ENCODE results near the gene RNU1-4.
"Not testable (repeated sequence)": the region's sequence is repeated elsewhere in the genome, so short reads cannot be mapped to it uniquely, and the experiment has no call there.

The RNU1-4 gene

GRCh38 chr1:16770896-16771446, 30.7 kb downstream of the RNU1-4 start:
- not testable (repeated sequence) for DNase-seq

- not testable (repeated sequence) for DNase-seq
Observed at GRCh38 chr1:16772275-16773204, 32.2 kb downstream of the RNU1-4 start.

- DNase-seq, result not testable (repeated sequence)
Observed at GRCh38 chr1:16773205-16773596, 32.9 kb downstream of the RNU1-4 start.

DNA sequence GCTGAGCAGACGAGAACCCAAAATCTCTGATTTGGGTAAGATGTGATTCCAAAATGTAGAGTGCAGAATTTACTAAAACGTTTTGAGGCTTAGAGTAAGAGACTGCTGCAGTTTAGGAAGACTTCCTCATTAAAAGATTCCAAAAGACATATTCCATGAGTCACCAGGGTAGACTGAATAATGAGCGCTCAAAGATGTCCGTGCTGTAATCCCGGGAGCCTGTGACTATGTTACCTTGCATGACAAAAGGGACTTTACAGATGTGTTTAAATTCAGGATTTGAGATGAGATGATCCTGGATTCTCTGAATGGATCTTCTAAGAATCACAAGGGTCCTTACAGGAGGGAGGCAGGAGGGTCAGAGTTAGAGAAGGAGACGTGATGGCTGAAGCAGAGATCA, 33.4 kb downstream of the RNU1-4 start:
- not testable (repeated sequence) for DNase-seq

DNA sequence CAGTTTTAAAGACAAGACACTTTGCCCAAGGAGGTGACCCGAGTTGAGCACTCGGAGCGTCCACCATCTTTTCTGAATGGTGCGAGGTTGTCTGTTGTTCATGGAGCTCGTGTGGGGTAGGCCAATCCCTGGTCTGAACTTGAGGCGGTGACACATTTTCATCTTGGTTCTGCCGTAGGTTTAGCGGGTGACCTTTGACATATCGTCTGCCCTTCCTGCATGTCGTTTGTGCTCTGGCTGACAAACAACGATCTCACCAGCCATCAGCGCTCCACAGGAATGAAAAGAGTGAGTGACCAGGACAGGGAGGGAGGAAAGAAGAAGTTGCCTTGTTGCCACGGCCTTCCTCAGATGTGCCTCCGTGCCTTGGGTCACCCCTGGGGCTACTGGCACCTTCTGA, 34.5 kb downstream of the RNU1-4 start:
- not testable (repeated sequence) for DNase-seq

DNA sequence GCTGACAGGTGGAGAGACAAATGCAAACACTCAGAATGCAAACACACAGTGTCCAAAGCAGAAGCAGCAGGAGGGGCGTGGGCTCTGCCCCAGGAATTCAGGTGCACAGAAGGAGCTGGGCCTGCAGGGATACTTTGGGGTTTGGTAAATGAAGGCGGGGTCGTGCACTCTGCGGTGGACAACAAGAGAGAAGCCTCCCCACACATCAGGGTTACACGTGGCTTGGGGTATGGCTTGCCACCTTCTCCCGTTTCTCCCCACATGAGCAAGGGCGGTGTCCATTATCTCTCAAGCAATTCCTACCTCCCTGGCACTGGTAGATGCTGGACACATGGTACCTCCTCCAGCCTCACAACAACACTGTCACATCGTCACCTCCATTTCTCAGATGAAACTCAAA, 35.0 kb downstream of the RNU1-4 start:
- DNase-seq, result not testable (repeated sequence)

DNA sequence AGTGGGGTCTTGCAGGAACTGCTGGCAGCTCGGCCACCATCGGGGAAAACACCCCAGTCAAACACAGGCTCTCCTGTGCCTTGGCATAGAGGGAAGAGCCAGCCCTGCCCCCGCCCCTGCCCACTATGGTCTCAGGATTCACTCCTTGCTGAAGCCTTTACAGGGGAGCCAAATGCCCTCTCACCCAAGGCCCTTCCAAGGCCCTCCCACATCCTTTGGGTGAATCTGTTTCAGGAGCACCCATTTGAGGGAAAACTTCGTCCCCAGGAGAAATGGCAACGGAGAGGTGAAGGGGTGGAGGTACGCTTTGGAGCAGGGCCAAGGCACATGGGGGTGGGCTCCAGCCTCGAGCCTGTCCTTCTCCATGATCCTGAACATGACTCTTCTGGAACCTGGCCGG, 35.9 kb downstream of the RNU1-4 start:
- not testable (repeated sequence) for DNase-seq

DNA sequence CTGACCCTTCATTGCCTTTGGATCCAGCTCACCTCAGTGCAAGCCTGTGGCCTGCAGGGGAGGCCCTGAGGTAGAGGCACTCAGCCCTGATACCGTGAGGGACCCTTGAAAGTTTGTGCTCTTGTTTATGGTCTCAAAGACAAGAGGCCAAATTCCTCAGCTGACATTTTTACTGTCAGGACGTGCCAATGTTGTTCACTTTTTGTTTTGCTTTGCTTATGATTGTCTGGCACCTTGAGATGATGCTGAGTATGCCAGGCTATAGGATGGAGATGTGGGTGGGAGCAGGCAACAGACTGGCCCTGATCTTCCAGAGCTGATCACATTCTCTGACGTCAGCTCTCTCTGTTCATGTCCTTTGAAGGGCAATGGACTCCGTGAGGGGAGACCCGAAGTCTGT, 36.5 kb downstream of the RNU1-4 start:
- DNase-seq, result not testable (repeated sequence)

DNA sequence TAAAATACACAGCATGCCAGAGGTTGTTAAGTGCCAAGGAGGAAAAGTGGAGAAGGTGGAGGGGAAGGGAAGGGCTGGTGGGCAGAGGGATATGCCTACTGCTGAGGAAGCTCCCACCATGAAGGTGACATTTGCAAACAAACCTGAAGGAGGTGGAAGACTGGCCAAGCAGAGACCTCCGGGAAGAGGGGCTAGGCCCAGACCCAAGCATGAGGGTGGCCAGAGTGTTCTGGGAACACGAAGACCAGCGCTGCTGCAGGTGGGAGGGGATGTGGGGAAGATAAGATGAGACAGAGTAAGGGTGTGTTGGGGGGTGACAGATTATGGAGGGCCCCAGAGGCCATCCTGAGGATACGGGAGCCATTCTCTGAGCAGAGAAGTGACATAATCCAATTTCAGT, 37.5 kb downstream of the RNU1-4 start:
- not testable (repeated sequence) for DNase-seq

- not testable (repeated sequence) for DNase-seq
Observed at GRCh38 chr1:16779525-16779924, 39.2 kb downstream of the RNU1-4 start.

DNA sequence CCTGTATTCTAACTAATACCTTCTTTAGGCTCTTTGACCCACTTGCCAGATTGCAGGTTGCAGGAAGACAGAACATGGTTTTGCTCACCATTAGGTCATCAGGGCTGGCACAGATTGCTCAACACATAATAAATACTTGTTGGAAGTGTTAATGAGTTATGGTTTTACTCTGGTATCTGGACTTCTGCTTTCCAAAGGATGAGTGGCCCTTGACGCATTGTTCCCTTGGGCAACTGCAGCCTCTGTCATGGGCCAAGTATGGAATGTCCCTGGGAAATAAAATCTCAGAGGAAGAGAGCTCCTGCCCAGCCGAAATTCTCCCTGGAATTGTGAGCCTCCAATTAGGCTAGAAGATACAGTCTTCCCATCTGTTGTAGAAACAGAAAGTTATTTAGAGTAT, 40.7 kb downstream of the RNU1-4 start:
- DNase-seq, result not testable (repeated sequence)

DNA sequence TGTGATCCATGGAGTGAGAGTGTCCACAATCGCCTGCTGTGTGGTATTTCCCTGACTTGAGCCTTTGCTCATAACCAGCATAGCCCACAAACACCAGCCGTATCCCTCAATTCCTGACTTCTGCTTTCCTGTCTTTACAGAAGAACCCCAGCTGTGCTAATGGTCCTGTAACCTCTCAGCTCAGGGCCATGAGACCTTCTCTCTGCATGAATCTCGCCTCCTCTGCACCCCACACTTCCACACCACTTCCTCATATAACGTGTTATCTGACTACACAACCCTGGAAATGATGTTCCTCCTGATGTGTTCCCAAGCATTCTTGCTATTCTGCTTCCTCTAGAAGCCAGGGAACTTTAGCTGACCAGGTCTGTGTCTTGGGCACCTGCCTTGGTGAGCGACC, 41.3 kb downstream of the RNU1-4 start:
- DNase-seq, result not testable (repeated sequence)

GRCh38 chr1:16784955-16785354, 44.6 kb downstream of the RNU1-4 start:
- not testable (repeated sequence) for DNase-seq

DNA sequence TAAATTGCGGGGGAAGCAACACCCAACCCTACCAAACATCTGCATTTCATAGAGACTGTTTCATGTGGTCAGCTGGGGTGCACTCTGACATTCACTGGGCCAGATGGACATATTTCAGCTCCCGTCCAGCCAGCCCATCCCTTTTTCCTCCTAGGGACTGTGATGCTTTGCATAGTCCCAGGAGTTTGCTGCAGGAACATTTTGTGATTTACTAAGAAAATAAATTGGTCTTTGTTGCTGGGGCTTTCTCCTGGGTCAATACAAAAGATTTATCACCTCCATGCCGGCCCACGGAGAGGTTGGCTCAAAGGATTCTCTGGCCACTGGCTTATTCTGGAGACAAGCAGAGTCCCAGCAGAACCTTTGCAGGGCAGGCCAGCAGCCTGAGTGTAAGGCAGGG, 46.0 kb downstream of the RNU1-4 start:
- not testable (repeated sequence) for DNase-seq

DNA sequence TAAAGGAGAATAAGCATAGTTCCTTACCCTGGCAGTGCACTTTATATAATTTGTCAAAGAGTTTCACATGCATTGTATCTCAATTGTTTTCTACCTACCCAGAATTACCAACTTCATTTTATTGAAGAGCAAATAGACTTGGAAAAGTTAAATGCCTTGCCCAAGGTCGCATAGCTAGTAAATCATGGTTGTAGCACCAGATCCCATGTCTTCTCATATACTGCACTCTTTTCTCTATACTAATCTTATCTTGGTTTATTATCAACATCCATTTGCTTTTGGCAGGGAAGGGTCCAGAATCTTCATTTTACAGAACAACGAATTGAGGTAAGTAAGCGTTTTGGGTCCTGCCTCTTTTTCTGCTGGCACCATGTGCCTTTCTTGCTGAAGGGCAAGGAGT, 46.9 kb downstream of the RNU1-4 start:
- DNase-seq, result not testable (repeated sequence)

GRCh38 chr1:16787711-16788110, 47.4 kb downstream of the RNU1-4 start:
- DNase-seq, result not testable (repeated sequence)
